Sigmoid colon (tissue), 7 donors: ENCODE data around the gene FBXO21. TPM values are rescaled to one million over a fixed set of nuclear protein-coding genes. Genes with fewer than 3 reads are reported as not detected.
"Not testable (repeated sequence)": the region's sequence is repeated elsewhere in the genome, so short reads cannot be mapped to it uniquely, and the experiment has no call there.

Source experiments
- DNase-seq: peaks from one replicate; pipeline ENCODE4 v3.0.0-alpha.2; 2019
- H3K27ac ChIP-seq, 4 donors: fragments of 200-600 bp; sonication (generic); one replicate each; pipeline ENCODE4 v1.5.1; 2016 to 2019; ENCODE audit warnings: mild to moderate bottlenecking in 1 of 4
- H3K27me3 ChIP-seq, 3 donors: fragments of 200-600 bp; sonication (generic); one replicate each; pipeline ENCODE4 v1.5.1; 2019; ENCODE audit warnings: mild to moderate bottlenecking in 1 of 3
- H3K36me3 ChIP-seq, 4 donors: fragments of 200-600 bp; sonication (generic); one replicate each; pipeline ENCODE4 v1.5.1; 2016 to 2019
- H3K4me1 ChIP-seq, 4 donors: fragments of 200-600 bp; sonication (generic); one replicate each; pipeline ENCODE4 v1.5.1; 2017 to 2019
- H3K4me3 ChIP-seq, 4 donors: fragments of 200-600 bp; sonication (generic); one replicate each; pipeline ENCODE4 v1.5.1; 2017 to 2019; ENCODE audit warnings: mild to moderate bottlenecking in 2 of 4, moderate library complexity in 1 of 4
- H3K9me3 ChIP-seq, 4 donors: fragments of 200-600 bp in 3 of 4; sonication (generic) in 3 of 4; one replicate each; pipeline versions ENCODE4 v1.5.1 to v1.6.1; 2013 to 2019
- EP300 ChIP-seq, 4 donors: sonication (generic); formaldehyde crosslinking; IDR thresholded peaks; one replicate each; pipeline ENCODE4 v1.6.1; 2017; ENCODE audit warnings: antibody characterized with exemption in 4 of 4
- POLR2A ChIP-seq, 2 donors: fragments of 450-650 bp; IDR thresholded peaks; one replicate each; pipeline ENCODE4 v1.6.1; 2016; ENCODE audit warnings: antibody characterized with exemption in 2 of 2, mild to moderate bottlenecking in 2 of 2, moderate library complexity in 2 of 2
- POLR2AphosphoS5 ChIP-seq, 4 donors: sonication (generic); formaldehyde crosslinking; IDR thresholded peaks; one replicate each; pipeline ENCODE4 v1.6.1; 2017; ENCODE audit warnings: antibody characterized with exemption in 4 of 4
- WGBS, 2 donors: extraction: QIAGEN DNeasy Blood & Tissue Kit; methylation state at CpG; one replicate each; pipeline ENCODE4 v1.1.7; 2013; 5-methylcytosine and 5-hydroxymethylcytosine counted together
- intact Hi-C: fragments of 100-400 bp; cut with DNase I; formaldehyde crosslinking; loops from one replicate; pipeline ENCODE4 v1.15.1; 2023
- polyA plus RNA-seq, 3 donors: library from polyadenylated mRNA; stranded (reverse); fragments of 200-250 nt; gene quantifications; one replicate each; pipeline ENCODE4 v1.2.3, GENCODE V29; 2013
- total RNA-seq, 4 donors: library from RNA; depleted of rRNA; stranded (reverse); fragments of >200 nt; gene quantifications; one replicate each; pipeline ENCODE4 v1.1.0, GENCODE V29; 2016
- TF ChIP-seq, protein P1 (sequence below), 4 experiments: fragments of 450-650 bp in 3 of 4; fragments of 200-600 bp in 1 of 4; IDR thresholded peaks; one replicate each; pipeline ENCODE4 v1.5.1; 2016 to 2019; ENCODE audit warnings: antibody characterized with exemption in 4 of 4, mild to moderate bottlenecking in 3 of 4, moderate library complexity in 2 of 4
- donor health status: healthy with polysubstance abuse.
- donor health status: Bipolar disorder and iron deficiency.
- donor health status: healthy.

The FBXO21 gene
- total and polyA plus RNA-seq, 7 donors: 6.6 to 134 (median 40.7) TPM

DNA sequence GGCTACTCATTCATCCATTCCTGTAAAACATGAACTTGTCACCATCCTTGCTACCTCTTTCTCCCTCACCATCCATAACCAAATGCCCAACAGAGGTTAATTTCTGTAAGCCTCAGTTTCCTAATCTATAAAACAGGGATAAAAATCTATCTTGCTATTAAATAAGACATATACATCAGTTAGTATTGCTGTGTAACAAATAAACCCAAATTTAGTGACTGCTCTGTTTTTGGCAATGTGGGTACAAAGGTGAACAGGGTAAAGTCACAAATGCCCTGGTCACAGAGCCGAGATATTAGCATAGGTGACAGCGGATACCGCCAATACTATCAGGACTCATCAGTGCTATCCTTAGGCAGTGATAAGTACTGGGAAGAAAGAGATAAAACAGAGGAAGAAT lies 3.6 kb upstream of the FBXO21 start:
- TF ChIP-seq POLR2AphosphoS5 (IDR thresholded peaks at IDR 0.05) (no peak), POLR2A (IDR thresholded peaks at IDR 0.05) (no peak), EP300 (IDR thresholded peaks at IDR 0.05) (no peak)
- TF ChIP-seq, protein P1, sequence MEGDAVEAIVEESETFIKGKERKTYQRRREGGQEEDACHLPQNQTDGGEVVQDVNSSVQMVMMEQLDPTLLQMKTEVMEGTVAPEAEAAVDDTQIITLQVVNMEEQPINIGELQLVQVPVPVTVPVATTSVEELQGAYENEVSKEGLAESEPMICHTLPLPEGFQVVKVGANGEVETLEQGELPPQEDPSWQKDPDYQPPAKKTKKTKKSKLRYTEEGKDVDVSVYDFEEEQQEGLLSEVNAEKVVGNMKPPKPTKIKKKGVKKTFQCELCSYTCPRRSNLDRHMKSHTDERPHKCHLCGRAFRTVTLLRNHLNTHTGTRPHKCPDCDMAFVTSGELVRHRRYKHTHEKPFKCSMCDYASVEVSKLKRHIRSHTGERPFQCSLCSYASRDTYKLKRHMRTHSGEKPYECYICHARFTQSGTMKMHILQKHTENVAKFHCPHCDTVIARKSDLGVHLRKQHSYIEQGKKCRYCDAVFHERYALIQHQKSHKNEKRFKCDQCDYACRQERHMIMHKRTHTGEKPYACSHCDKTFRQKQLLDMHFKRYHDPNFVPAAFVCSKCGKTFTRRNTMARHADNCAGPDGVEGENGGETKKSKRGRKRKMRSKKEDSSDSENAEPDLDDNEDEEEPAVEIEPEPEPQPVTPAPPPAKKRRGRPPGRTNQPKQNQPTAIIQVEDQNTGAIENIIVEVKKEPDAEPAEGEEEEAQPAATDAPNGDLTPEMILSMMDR (IDR thresholded peaks at IDR 0.05): no peak
- intact Hi-C loops: loop anchor here (5.0 kb wide), 1 partner anchor 377 kb away; no protein-coding TSS in a partner anchor
- no peaks in the 10 kb centered on the region for H3K9me3 ChIP-seq

DNA sequence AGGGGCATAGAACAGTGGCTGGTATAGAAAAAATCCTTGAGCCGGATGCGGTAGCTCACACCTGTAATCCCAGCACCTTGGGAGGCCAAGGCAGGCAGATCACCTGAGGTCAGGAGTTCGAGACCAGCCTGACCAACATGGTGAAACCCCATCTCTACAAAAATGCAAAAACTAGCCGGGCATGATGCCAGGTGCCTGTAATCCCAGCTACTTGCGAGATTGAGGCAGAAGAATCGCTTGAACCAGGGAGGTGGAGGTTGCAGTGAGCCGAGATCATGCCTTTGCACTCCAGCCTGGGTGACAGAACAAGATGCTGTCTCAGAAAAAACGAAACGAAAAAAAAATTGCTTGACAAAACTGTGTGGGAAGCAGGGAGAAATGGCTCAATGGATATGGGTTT lies 2.3 kb upstream of the FBXO21 start:
- intact Hi-C loops: loop anchor here (5.0 kb wide), 1 partner anchor 375 kb away; no protein-coding TSS in a partner anchor
- H3K27ac ChIP-seq, H3K36me3 ChIP-seq, H3K27me3 ChIP-seq, H3K9me3 ChIP-seq, H3K4me3 ChIP-seq, DNase-seq: not testable (repeated sequence)
- WGBS, 2 donors: 87 to 88% methylated on average over 9 of the region's 9 CpGs
- peaks cover 0 to 18% (median 16%) of the 10 kb centered on the region in 4 donors for H3K4me1 ChIP-seq

More for the DNA sequence above, 3.6 kb upstream of the FBXO21 start:
- no peak overlapping the region for H3K27ac ChIP-seq
- peaks cover 0 to 14% (median 10%) of the 10 kb centered on the region in 4 donors for H3K4me1 ChIP-seq
- H3K36me3 ChIP-seq: no peaks in the 10 kb centered on the region
- DNase-seq: no peak
- WGBS, 2 donors: 95% methylated on average over 3 of the region's 3 CpGs
- no peak overlapping the region for H3K4me3 ChIP-seq
- no peaks in the 10 kb centered on the region for H3K27me3 ChIP-seq

DNA sequence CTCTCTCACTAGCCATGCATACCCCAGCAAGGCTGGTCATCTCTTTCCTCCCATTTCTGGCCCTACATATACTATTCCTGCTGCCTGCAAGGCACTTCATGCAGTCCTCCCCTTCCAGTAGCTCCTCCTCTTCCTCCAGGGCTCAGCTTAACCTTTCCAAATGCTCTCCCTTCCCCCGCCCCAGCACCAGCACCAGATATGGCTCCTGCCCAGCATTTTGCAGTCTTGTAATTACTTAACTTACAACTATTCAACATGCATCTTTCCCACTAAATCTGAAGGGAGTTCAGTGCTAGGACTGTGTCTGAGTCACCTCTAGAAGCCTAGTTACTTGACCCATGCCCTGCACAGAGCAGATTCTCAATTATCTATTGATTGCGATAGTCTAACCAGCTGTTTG lies 1.8 kb upstream of the FBXO21 start:
- intact Hi-C loops: loop anchor here (5.0 kb wide), 1 partner anchor 375 kb away; no protein-coding TSS in a partner anchor
- no peak for DNase-seq
- TF ChIP-seq POLR2A (IDR thresholded peaks at IDR 0.05): no peak
- no peak for TF ChIP-seq POLR2AphosphoS5 (IDR thresholded peaks at IDR 0.05)
- TF ChIP-seq, protein P1 (IDR thresholded peaks at IDR 0.05): no peak
- no peak for TF ChIP-seq EP300 (IDR thresholded peaks at IDR 0.05)
- Histone ChIP-seq H3K27me3 (no peaks in the 10 kb centered on the region), H3K27ac (no peak overlapping the region), H3K9me3 (no peaks in the 10 kb centered on the region), H3K36me3 (peaks cover 0 to 1% (median 0%) of the 10 kb centered on the region in 4 donors), H3K4me1 (peaks cover 0 to 18% (median 16%) of the 10 kb centered on the region in 4 donors), H3K4me3 (no peak overlapping the region)
- 79 to 80% methylated on average over 2 of the region's 2 CpGs for WGBS, 2 donors

DNA sequence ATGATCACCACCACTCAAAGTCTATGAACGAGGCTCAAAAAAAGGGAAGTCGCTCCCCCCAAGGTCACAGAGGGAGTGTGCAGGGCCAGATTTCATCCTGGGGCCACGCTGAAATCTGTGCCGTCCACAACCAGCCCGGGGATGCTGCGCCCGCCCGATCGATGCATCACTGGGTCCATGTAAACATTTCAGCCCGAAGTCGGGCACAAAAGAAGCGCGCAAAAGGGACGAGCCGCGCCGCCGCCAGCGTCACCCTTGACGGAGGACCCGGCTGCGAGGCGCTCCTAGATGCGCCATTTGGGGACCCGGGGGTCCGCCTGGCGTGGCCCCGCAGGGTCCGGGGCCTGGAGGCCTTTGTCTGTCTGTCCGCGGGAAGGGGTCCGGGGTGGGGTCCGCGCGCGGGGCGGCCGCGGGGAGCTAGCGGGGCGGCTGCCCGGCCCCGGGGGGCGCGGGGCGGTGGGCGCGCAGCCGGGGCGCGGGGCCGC lies 503 bp downstream of the FBXO21 start:
- intact Hi-C loops: loop anchor here (5.0 kb wide), 1 partner anchor 372 kb away; no protein-coding TSS in a partner anchor
- peaks cover 0 to 18% (median 16%) of the 10 kb centered on the region in 4 donors for H3K4me1 ChIP-seq
- WGBS, 2 donors: 1% methylated on average over 52 of the region's 52 CpGs
- peak overlapping the region; percentile 77 to 84 (median 81) for H3K27ac ChIP-seq
- H3K4me3 ChIP-seq: peak overlapping the region; percentile 75 to 92 (median 82)
- DNase-seq: peak; percentile 71
- TF ChIP-seq POLR2A (IDR thresholded peaks at IDR 0.05) (no peak), POLR2AphosphoS5 (IDR thresholded peaks at IDR 0.05) (no peak), EP300 (IDR thresholded peaks at IDR 0.05) (no peak)
- TF ChIP-seq, protein P1 (IDR thresholded peaks at IDR 0.05): no peak
- no peaks in the 10 kb centered on the region for H3K9me3 ChIP-seq
- peaks cover 0 to 21% (median 1%) of the 10 kb centered on the region in 4 donors for H3K36me3 ChIP-seq
- no peaks in the 10 kb centered on the region for H3K27me3 ChIP-seq

- H3K4me3 ChIP-seq: peak overlapping the region; percentile 75 to 92 (median 82)
- H3K9me3 ChIP-seq: no peaks in the 10 kb centered on the region
- peaks cover 0 to 18% (median 16%) of the 10 kb centered on the region in 4 donors for H3K4me1 ChIP-seq
- intact Hi-C loops: no loop called here
- TF ChIP-seq POLR2AphosphoS5 (IDR thresholded peaks at IDR 0.05): peak in 1 of 4 donors; percentile 54
- TF ChIP-seq, protein P1 (IDR thresholded peaks at IDR 0.05): no peak
- H3K27me3 ChIP-seq: no peaks in the 10 kb centered on the region
- H3K36me3 ChIP-seq: peaks cover 0 to 28% (median 4%) of the 10 kb centered on the region in 4 donors
- WGBS, 2 donors: 50 to 59% methylated on average over 25 of the region's 25 CpGs
- no peak for DNase-seq
- peak overlapping the region; percentile 77 to 84 (median 81) for H3K27ac ChIP-seq
These were observed 1.1 kb downstream of the FBXO21 start for GRCh38 chr12:117188961-117189724.
